Measurements from ENCODE around the gene TLK2. TPM values are rescaled to one million over a fixed set of nuclear protein-coding genes. Genes with fewer than 3 reads are reported as not detected.

TLK2 gene
- total RNA-seq, 4 donors from 2014 or later, result 45.8 to 78.1 (median 54.1) TPM

DNA sequence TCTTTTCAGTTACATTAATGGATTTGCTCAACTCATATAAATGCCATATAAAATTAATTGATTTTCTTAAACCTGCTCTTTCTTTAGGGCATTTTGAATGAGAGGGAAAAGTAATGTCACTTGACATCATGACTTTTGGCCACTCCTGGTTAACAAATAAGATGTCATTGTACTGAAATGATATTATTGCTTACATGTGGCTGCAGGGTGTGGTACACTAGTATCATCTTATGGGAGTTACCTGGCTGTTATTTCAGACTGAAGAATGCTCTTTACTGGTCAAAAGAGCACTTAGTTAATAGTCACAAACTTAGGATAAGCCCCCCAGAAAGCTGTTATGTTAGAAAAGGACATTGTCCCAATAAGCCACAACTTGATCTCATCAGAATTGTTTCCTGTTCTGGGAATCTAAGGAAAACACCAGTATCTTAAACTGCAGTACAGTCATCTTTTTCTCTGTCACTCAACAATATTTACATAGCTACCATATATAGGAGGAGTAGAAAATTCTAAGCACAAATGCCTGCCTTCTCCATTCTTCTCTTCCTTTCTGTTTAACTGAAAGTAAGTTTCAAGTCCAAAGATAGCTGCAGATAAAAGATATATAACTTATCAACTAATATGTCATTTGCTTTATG, 95.0 kb downstream of the TLK2 start:
- no peaks in the 10 kb centered on the region for H3K4me1 ChIP-seq
- no peaks in the 10 kb centered on the region for H3K9me3 ChIP-seq
- intact Hi-C loops (cut with DNase I), result no loop called here
- TF ChIP-seq POLR2A (IDR thresholded peaks at IDR 0.05), result no peak
- TF ChIP-seq, protein P1, sequence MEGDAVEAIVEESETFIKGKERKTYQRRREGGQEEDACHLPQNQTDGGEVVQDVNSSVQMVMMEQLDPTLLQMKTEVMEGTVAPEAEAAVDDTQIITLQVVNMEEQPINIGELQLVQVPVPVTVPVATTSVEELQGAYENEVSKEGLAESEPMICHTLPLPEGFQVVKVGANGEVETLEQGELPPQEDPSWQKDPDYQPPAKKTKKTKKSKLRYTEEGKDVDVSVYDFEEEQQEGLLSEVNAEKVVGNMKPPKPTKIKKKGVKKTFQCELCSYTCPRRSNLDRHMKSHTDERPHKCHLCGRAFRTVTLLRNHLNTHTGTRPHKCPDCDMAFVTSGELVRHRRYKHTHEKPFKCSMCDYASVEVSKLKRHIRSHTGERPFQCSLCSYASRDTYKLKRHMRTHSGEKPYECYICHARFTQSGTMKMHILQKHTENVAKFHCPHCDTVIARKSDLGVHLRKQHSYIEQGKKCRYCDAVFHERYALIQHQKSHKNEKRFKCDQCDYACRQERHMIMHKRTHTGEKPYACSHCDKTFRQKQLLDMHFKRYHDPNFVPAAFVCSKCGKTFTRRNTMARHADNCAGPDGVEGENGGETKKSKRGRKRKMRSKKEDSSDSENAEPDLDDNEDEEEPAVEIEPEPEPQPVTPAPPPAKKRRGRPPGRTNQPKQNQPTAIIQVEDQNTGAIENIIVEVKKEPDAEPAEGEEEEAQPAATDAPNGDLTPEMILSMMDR (IDR thresholded peaks at IDR 0.05), result no peak
- H3K4me3 ChIP-seq (replicated peaks in 1 of 3), result no peak overlapping the region
- DNase-seq, result no peak
- H3K27me3 ChIP-seq, result no peaks in the 10 kb centered on the region
- H3K27ac ChIP-seq, result peak overlapping the region; percentile 19 to 39 (median 30)
- peaks cover 0 to 17% of the 10 kb centered on the region in 2 donors for H3K36me3 ChIP-seq

- intact Hi-C loops (cut with DNase I), result no loop called here
- WGBS, 2 donors, result 94 to 96% methylated on average over 1 of the region's 1 CpG
- no peak for TF ChIP-seq POLR2A (IDR thresholded peaks at IDR 0.05)
- TF ChIP-seq, protein P1 (IDR thresholded peaks at IDR 0.05), result no peak
Observed at GRCh38 chr17:62576382-62576781, 97.8 kb downstream of the TLK2 start.

DNA sequence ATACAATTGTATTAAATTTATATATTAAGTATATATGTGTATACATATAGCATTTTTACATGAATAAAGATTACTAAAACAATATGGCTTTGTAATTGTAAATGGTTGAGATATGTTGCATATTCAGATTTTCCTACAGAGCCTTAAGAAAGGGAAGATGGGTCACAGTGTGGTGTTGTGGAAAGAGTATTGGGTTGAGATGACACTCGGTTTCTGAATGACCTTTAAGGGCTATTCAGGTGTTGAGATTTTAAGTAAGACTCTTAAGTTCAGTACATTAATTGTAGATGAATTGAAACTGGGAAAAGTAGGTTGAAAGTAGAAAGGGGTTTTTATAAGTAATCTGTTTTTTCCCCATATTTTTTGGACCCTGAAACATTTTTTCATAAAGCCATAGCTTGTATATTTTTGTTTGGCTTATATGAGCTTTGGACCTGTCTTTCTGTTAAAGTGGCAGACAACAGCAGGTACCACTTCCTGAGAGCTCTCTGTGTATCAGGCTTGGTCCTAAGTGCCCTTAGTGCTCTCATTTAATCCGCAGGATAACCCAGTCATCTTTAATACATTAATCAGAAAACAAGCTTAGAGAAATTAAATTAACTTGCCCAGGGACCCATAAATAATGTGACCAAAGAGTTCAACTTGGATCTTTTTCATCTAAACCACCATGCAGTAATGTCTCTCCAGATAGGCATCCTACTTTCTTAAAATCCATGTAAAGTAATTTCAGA, 100.3 kb downstream of the TLK2 start:
- DNase-seq, result no peak
- TF ChIP-seq, protein P1 (IDR thresholded peaks at IDR 0.05), result no peak
- TF ChIP-seq POLR2A (IDR thresholded peaks at IDR 0.05), result no peak
- H3K4me3 ChIP-seq (replicated peaks in 1 of 3), result no peak overlapping the region
- intact Hi-C loops (cut with DNase I), result no loop called here
- 66 to 76% methylated on average over 2 of the region's 2 CpGs for WGBS, 2 donors
- no peaks in the 10 kb centered on the region for H3K27me3 ChIP-seq
- no peak overlapping the region for H3K27ac ChIP-seq
- H3K36me3 ChIP-seq, result peaks cover 0 to 24% of the 10 kb centered on the region in 2 donors
- H3K4me1 ChIP-seq, result no peaks in the 10 kb centered on the region
- H3K9me3 ChIP-seq, result no peaks in the 10 kb centered on the region

More at GRCh38 chr17:62576382-62576781, 97.8 kb downstream of the TLK2 start:
- Histone ChIP-seq H3K27me3 (no peaks in the 10 kb centered on the region), H3K9me3 (no peaks in the 10 kb centered on the region), H3K27ac (no peak overlapping the region), H3K4me1 (no peaks in the 10 kb centered on the region), H3K4me3 (replicated peaks in 1 of 3) (no peak overlapping the region), H3K36me3 (peaks cover 0 to 17% of the 10 kb centered on the region in 2 donors)
- DNase-seq, result no peak

- H3K4me3 ChIP-seq (replicated peaks in 1 of 3), result no peak overlapping the region
- H3K27ac ChIP-seq, result no peak overlapping the region
- no peak for DNase-seq
- intact Hi-C loops (cut with DNase I), result no loop called here
- no peaks in the 10 kb centered on the region for H3K27me3 ChIP-seq
- H3K36me3 ChIP-seq, result peaks cover 0 to 20% of the 10 kb centered on the region in 2 donors
- TF ChIP-seq, protein P1 (IDR thresholded peaks at IDR 0.05), result no peak
- no peak for TF ChIP-seq POLR2A (IDR thresholded peaks at IDR 0.05)
- 97% methylated on average over 2 of the region's 2 CpGs for WGBS, 2 donors
- peaks cover 0 to 10% of the 10 kb centered on the region in 2 donors for H3K4me1 ChIP-seq
- H3K9me3 ChIP-seq, result no peaks in the 10 kb centered on the region
Observed at GRCh38 chr17:62580947-62581346, 102.3 kb downstream of the TLK2 start.

DNA sequence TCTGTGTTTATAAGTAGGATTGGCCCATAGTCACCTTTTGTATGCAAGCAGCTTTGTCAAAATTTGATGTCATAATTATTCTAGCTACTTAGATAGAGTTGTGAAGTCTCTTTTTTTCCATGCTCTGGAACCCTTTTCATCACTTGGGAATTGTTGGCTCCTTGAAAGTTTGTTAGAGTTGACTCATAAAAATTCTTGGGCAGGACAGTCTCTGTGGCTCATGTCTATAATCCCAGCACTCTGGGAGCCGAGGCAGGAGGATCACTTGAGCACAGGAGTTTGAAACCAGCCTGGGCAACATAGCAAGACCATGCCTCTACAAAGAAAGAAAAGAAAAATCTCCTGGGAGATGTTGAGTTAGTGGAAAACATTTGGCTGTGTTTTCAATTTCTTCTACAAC, 103.1 kb downstream of the TLK2 start:
- WGBS, 2 donors, result 75 to 78% methylated on average over 1 of the region's 1 CpG
- Histone ChIP-seq H3K4me3 (replicated peaks in 1 of 3) (no peak overlapping the region), H3K9me3 (no peaks in the 10 kb centered on the region), H3K27ac (no peak overlapping the region), H3K4me1 (peaks cover 2 to 17% of the 10 kb centered on the region in 2 donors), H3K36me3 (peaks cover 0 to 19% of the 10 kb centered on the region in 2 donors), H3K27me3 (no peaks in the 10 kb centered on the region)
- DNase-seq, result no peak
- intact Hi-C loops (cut with DNase I), result no loop called here
- TF ChIP-seq POLR2A (IDR thresholded peaks at IDR 0.05), result no peak
- TF ChIP-seq, protein P1 (IDR thresholded peaks at IDR 0.05), result no peak

Data from thyroid gland (tissue), 4 donors.